Globus pallidus (tissue), 1 donor: ENCODE measurements around the gene ELL2.
"Not testable (repeated sequence)": the region's sequence is repeated elsewhere in the genome, so short reads cannot be mapped to it uniquely, and the experiment has no call there.

Experiments
- DNase-seq: peaks from one replicate; pipeline ENCODE4 v3.0.0-alpha.2; 2015; ENCODE audit warnings: low spot score

ELL2 gene

DNA sequence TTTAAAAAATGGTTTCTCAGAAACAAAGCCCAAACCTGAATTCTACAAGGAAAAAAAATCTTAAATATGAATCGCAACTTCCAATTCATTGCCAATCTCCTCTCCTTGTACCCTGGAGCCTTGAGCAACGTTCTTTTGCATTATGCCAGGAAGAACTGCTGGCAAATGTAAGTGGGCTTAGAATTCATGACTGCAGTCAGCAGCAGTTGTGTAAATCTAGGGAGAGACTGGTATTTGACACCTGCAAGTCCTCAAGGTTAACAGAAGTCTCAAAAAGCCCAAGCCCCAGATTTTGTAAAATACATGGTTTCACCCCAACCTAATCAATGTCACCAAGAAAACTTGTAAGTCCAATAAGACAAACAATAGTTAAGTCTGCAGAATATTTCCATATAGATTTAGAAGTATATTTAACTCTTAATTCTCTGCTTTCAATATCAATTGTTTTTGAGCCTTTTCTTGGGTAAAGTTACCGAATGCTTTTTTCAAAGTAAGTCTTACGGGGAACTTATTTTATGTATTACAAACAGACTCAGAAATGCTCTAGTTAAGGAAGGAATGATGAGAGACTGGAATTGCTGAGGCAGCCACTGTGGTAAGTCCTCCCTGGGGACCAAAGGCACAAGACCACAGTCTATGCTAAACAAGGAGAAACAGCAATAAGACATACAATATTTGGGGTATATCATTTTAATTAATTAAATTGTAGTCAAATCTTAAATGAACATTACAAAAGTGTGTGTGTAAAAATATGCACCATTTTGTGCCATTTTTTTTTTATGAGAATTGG lies 31.3 kb downstream of the ELL2 start:
- DNase-seq = no peak

DNA sequence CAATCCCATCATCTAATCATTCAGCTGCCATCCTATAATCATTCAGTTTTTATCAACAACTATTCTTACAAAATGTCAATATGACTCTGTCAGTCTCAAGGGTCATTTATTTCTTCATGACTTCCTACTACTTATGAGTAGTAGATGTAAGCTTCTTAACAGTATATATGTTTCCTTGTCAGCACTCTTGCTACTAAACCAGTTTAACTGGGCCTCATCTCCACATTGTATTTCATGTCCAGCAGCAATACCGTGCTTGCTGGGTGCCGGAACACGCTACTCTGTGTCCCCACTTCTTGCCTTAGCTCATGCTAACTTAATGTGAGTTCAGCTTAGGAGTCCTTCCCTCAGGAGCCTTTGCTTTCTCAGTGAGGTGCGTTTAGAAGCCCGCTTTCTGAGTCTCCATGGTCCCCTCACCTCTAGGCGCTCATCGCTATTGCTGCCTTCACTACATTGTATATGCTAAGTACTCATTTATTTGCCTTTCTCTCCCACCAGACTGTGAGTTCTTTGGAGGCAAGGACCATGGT lies 32.9 kb downstream of the ELL2 start:
- no peak for DNase-seq

DNA sequence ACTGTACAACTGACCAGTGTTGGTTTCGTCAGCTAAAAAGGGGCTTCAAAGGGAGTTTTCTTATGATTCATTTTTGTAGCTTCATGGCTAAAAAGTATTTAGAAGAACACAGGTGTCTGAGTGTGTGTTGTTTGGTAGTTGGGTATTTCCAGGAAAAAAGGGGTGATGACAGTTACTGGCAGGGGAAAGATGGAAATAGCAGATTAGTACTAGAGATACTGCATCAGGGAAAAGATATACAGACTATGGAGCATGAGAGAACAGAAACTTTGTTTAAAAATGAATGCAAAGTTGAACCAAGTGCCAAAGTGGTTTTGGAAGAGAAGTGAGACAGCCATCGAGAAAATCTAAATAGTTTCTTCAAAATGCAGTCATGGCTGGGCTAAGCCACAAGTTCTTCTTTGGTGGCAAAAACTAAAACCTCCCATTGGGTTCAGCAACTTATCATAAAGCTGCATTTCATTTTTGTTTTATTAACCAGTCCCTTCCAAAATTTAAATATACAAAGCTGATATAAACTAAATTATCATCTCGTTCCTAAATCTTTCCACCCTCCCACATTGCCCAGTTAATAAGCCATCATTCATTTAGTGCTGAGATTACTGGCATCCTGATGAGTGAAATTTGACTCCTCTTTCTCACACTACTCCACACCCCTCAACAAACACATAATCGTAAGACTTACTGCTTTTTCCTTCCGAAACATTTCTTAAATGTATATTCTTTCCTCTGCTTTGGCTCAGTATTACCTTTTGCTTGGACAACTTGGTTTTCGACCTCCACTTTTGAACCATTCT lies 33.5 kb downstream of the ELL2 start:
- no peak for DNase-seq

DNA sequence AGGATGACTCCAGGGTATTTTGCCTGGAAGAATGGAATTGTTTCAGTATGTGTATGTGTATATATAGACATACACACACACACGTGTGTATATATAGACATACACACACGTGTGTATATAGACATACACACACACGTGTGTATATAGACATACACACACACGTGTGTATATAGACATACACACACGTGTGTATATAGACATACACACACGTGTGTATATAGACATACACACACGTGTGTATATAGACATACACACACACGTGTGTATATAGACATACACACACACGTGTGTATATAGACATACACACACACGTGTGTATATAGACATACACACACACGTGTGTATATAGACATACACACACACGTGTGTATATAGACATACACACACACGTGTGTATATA lies 34.4 kb downstream of the ELL2 start:
- DNase-seq = not testable (repeated sequence)

DNA sequence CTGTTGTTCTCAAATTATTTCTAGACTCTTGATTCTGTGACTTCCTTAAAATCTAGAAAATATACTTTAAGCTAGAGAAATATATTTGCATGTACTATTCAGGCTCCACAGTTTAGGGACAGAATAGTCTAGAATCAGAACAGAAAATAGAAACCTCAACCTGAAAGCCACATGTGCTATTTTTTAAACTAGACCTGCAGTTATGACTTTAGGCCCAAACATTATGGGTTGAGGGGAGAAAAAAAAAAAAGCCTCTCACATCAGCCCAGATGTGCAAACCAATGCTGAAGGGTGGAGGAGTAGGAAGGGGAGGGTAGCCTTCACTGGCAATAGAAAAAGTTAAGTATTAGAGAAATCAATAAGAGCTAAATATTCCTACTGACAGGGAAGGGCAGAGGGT lies 35.7 kb downstream of the ELL2 start:
- no peak for DNase-seq

DNA sequence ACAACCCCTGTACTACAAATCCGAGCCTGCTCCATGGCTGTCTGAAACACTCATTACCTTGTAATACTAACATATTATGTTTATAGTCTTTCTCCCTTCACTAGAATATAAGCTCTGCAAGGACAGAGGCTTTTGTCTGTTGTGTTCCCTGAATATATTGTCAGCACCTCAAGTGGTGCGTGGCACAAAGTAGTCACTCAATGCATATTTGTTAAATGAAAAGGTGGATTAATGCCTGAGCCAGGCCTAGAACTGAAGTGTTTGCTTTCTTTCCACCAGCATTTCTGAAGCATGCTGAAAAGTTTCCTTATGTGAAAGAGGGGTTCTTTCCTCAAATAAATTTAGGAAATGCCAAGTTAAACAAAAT lies 36.3 kb downstream of the ELL2 start:
- no peak for DNase-seq

DNA sequence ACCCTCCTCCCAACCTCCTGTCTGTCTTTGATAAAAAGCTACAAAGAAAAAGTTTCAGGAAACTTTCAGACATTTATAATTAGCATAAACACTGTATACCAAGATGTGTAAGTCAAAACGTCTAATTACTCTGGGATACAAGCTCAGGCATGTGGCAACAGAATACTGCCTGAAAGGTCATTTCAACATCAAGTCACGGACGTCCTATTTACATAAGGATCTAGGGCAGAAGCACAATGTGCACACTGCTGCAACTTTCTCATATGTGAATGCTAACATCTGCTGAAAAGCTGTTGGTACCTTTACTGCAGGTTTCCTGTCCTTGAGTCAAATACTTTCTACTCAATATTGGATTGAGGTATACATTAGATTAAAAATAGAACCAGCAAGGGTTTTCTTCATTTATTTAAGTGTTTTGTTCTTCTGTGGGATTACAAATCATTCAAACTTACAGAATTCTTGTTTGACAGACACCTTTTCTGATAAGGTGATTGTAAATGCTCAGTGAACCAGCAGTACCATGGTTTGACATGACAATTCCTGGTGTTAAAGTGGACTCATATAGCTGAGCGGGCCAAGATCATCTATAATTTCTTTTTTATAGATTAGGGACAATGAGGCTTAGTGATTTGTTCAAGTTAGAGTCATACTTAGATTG lies 36.8 kb downstream of the ELL2 start:
- DNase-seq = no peak

DNA sequence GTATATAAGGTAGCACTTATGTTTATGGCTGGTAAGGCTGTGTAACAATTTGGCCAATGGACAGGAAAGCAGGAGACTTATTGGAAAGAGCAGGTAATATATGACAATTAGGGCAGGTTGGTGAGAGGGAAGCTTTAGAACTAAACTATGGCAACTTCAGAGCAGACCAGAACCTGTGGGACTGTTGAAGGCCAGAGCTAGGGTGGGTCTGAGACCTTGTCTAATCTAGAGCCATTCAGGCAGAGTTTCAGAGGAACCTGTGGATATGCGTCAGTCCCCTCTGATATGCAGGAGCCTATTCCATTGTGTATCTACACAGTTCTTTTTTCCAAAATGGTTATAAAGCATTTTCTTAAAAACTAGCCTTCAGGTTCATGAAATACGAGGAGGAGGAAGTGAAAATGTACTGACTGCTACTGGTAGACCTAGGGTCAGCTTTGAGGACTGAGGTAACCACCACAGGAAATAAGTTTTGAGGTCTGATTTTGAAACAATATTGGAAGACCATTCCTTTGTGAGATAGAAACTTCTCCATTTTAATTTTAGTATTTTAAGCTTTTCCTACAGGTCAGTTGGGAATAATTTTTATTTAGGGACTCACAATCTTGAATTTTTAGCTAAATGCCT lies 37.6 kb downstream of the ELL2 start:
- DNase-seq = no peak

DNA sequence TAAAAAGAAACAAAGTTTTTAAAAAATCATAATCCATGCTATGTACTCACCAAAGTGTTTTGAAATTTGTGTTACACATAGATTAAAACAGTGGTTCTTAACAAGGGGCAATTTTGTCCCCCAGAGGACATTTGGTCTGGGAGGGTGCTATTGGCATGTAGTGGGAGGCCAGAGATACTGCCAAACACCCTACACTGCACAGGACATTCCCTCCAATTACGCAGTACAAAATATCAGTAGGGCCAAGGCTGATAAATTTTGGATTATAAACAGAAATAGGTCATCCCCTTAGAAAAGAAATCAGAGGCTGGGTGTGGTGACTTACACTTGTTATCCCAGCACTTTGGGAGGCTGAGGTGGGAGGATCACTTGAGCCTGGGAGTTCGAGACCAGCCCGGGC lies 38.9 kb downstream of the ELL2 start:
- no peak for DNase-seq

DNA sequence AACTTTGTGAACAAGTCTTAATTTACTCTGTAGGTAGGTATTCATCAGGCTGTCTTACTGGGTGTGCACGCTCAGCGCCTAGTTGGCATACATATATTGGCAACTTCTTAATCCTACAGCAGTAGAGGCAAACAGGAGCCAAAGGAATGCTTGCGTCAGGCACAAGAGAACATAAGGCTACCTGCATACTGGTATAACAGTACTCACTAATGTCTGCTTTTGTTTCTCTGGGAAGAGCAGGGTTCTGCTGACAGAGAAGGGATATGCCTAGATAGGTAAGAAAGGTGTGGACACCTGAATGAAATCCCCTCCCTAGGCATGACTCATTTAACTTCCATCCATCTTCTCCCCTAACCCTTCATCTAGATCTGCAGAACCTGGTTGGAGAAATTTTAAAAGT lies 40.1 kb downstream of the ELL2 start:
- DNase-seq = no peak

DNA sequence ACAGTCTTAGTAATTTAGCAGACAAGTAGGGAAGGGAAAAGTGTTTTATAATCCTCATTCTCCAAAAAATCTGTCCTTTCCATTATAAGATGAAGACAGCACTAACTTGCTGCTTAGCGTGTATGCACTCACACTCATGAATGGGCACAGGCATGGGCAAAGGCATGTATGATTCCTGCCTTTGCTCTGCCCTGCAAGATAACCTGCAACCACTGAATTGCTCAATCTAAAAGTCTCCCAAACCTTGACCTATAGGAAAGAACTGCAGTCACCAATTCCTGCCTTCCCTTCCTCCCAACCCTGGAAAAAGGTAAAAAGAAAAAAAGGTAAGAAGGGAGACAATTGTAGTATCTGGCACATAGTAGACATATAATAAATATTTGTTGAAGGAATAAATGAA lies 40.8 kb downstream of the ELL2 start:
- no peak for DNase-seq

DNA sequence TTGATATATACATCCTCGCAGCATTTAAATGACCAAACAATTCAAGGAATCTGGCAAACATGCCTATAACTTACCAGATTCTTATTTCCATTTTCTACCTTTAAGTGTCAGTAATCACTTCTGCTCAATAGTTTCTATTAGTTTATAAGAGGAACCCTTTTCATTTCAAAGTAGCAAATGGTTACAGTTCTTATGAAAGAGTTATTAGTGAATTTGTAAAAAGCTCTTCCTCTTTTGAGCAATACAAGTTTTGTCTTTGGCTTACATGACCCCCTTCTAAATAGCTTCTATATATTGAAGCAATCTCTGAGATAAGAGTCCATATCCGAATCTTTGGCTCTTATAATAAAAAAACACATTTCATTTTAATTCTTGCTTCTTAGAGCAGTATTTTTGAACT lies 42.0 kb downstream of the ELL2 start:
- DNase-seq = no peak

DNA sequence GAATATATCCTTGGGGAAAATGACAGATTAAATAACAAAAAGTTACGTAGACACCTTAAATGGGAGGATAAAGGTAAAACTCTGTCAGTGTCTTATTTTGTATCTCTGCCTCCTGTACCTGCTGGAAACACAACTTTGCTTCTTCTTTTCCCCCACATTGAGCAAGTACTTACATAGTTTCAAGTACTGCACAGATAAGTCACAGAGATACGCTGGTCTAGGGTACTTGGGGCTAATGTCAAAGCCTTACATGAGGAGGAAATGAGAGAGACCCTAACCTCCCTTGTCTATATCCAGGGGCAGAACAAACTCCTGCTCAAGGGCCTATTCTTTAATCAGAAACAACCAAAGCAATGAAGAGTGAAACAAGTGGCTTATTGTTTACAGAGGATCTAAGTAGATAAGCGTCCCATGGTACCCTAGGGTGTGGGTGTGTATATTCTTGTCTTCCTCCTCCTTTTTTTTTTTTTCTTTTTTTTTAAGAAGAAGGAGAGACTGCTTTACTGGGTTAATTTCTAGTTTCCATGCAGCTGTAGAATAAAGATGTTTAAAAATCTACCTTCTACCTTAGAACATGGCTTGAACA lies 43.1 kb downstream of the ELL2 start:
- no peak for DNase-seq

DNA sequence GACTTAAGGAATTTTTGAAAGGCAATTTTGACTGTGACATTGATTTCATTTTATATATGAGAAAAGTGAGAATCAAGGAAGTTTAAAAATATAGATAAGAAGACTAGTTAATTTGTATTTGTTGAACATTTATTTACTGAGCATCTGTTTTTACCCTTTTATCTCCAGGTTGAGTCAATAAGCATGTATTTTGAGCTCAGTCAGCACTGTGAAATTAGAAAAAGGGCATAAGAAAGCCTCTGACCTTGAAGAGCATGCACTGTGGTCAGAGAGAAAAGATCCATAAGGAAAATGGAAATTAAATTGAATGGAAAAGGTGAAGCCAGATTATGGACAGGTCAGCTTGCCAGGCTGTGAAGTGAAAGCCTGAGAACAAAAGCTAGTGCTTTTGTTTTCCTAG lies 44.4 kb downstream of the ELL2 start:
- no peak for DNase-seq

DNA sequence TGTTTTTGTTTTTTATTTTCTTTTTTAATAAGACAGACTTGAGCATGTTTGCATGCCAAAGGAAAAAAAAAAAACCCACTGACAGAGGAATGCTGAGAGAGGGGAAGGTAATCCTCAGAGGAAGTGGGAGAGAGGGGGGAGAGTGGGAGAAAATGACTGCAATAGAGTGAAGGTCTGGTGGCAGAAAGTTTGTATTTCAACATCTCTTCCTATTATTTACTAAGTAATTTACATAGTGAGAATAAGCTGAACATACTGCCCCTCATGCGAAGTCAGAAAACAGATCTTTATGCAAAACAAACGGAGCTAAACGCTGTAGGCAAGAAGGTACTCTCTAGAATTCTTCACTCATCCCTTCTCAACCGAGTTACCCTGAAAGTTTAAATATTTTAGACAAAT lies 45.0 kb downstream of the ELL2 start:
- DNase-seq = no peak

DNA sequence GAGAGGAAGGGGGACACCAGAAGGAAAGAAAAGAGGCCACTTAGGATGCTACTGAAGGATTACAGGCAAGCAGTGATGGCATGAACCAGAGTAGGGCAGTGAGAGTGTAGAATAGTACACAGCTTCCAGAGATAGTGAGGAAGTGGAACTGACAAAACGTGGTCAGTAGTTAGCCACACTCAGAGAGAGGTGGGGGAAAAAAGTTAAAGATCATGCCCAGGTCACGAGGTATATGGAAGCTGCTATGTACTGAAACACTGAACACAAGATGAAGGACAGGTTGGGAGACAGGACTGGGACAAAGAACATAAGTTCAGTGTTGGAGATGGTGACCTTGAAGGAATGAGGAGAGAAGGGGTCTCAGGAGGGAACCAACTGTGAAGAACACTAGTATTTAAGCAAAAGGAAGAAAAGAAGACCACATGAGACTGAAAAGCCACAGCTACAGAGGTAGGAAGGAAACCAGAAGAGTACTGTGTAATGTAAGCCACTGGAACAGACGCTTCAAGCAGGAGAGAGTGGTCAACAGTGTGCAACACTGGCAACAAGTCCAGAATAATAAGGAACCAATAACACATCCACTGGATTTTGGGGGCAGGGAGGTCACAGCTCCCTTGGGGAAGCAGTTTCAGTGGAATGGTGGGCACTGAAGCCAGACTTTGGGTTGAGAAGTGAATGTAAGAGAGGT lies 45.5 kb downstream of the ELL2 start:
- no peak for DNase-seq

DNA sequence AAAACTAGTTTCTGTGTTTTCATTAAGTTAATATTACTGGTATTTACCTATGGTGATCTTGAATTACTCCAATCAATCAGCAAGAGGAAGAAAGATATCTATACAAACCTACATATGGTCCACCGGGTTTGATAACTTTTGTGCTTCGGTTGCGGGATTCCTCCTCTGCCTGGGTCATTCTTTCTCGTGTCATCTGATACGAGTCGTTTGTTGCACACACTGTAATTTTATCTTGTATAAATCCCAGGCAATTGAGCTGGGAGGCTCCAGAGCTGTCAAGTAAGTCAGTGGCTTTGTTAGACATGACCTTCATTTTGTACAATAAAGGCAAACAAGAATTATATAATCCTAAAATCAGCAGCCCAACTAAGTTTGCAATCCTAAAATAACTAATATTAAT lies 48.0 kb downstream of the ELL2 start:
- DNase-seq = no peak

DNA sequence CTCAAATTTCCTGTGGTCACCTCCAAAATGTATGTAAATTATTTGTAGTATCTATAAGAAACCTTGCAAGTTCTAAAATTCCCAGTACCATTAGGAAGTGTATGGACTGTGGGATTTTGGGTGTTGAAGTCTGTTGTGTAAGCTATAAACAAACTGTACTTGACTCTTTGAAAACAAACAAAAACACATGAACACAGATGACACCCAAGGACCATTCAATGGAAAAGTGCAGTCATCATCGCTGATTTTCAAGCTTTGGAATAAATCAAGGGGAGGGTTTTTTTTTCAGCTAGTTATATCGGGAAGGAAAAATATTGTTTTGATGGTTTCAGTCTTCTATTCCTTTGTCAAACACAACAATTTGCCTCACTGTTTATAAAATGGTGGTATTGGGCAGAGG lies 49.6 kb downstream of the ELL2 start:
- no peak for DNase-seq

DNA sequence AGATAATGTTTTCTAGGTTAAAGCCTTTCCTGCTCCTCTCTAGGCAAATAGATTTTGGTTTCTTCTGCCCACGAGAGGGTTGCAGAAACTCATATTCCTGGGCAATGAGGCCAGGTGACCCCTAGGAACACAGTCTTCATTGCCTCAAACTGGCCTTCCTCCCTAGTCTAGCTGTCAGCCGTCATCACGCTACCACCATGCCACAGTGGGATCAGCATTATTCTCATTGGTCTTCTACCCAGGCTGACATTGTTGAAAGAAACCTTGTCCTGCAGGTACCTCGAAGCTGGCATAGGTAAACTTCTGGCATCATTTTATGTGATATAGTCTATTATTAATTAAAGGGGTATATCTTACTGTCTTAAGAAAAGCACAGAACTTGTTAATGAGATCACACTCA lies 51.1 kb downstream of the ELL2 start:
- no peak for DNase-seq

DNA sequence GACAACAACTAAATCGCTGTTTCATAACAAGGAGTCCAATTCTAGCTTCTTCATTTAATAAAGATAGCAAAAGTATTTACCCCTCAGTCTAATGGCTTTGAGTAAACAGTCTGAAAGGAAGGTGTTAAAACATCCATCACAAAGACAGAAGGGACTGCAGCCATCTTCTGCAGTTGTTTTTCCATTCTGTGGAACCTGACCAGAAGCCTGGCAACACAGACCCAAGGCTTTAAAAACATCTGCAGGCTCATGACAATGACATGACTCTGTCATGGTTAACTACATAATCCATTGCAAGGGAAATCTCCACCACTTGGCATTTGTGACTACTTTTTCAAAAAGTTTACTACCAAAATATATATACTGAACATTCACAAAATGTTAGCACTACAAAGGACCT lies 51.9 kb downstream of the ELL2 start:
- DNase-seq = no peak

DNA sequence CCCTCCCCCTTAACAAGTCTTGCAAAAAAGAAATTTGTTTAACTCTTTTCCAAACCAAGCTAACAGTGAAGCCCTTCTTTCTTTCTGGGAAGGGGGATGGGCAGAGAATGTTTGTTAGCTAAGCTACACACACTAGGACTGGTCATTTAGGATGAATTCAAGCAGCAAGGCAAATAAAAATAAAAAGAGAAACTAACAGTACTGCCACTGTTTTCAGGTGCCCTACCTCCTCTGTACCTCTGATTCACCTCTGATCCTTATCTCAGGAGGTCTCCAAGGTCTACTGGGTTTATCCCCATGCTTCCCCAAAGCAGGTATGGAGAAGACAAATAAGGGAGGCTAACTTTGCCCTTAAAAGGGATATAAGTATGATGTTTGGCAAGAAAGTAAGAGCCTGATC lies 52.9 kb downstream of the ELL2 start:
- no peak for DNase-seq
